ENCODE measurements around the gene AHRR.

AHRR gene

GRCh38 chr5:321726-322251, 275 bp downstream of the AHRR start:
- DNase-seq, result no peak

GRCh38 chr5:322281-322941, 897 bp downstream of the AHRR start:
- DNase-seq, result no peak

GRCh38 chr5:322942-323879, 1.7 kb downstream of the AHRR start:
- no peak for DNase-seq

- DNase-seq, result no peak
Observed at GRCh38 chr5:324736-325612, 3.5 kb downstream of the AHRR start.

- DNase-seq, result no peak
Observed at GRCh38 chr5:326109-326508, 4.6 kb downstream of the AHRR start.

GRCh38 chr5:329121-329735, 7.7 kb downstream of the AHRR start:
- no peak for DNase-seq

GRCh38 chr5:329768-330167, 8.3 kb downstream of the AHRR start:
- no peak for DNase-seq

- DNase-seq, result no peak
Observed at GRCh38 chr5:332843-333242, 11.3 kb downstream of the AHRR start.

- DNase-seq, result no peak
Observed at GRCh38 chr5:333945-334344, 12.4 kb downstream of the AHRR start.

GRCh38 chr5:334903-335739, 13.6 kb downstream of the AHRR start:
- no peak for DNase-seq

GRCh38 chr5:335740-336038, 14.2 kb downstream of the AHRR start:
- no peak for DNase-seq

GRCh38 chr5:337563-338130, 16.1 kb downstream of the AHRR start:
- DNase-seq, result no peak

- no peak for DNase-seq
Observed at GRCh38 chr5:342501-343460, 21.3 kb downstream of the AHRR start.

GRCh38 chr5:343461-344401, 22.2 kb downstream of the AHRR start:
- no peak for DNase-seq

- DNase-seq, result no peak
Observed at GRCh38 chr5:344668-345067, 23.2 kb downstream of the AHRR start.

- DNase-seq, result no peak
Observed at GRCh38 chr5:345404-346195, 24.1 kb downstream of the AHRR start.

- DNase-seq, result no peak
Observed at GRCh38 chr5:346229-346935, 24.9 kb downstream of the AHRR start.

All from NK-92 treated with Interleukin-12 subunit alpha and Interleukin-12 subunit beta, amount 100 ng/mL, for 24 hours (cell line).